Thyroid gland (tissue), 4 donors: ENCODE results near the gene ZNF423.

Experiments used
- POLR2A ChIP-seq, 2 donors: fragments of 450-650 bp; IDR thresholded peaks; one replicate each; pipeline ENCODE4 v1.6.1; 2017; ENCODE audit warnings: antibody characterized with exemption in 2 of 2, mild to moderate bottlenecking in 2 of 2, moderate library complexity in 1 of 2
- TF ChIP-seq, protein P1 (sequence below), 6 experiments: fragments of 200-600 bp in 3 of 6; fragments of 450-650 bp in 3 of 6; sonication (generic) in 3 of 6; IDR thresholded peaks; one replicate each; pipeline ENCODE4 v1.5.1; 2016 to 2019; ENCODE audit warnings: antibody characterized with exemption in 6 of 6, mild to moderate bottlenecking in 2 of 6, inconsistent platforms in 1 of 6, moderate library complexity in 1 of 6

DNA sequence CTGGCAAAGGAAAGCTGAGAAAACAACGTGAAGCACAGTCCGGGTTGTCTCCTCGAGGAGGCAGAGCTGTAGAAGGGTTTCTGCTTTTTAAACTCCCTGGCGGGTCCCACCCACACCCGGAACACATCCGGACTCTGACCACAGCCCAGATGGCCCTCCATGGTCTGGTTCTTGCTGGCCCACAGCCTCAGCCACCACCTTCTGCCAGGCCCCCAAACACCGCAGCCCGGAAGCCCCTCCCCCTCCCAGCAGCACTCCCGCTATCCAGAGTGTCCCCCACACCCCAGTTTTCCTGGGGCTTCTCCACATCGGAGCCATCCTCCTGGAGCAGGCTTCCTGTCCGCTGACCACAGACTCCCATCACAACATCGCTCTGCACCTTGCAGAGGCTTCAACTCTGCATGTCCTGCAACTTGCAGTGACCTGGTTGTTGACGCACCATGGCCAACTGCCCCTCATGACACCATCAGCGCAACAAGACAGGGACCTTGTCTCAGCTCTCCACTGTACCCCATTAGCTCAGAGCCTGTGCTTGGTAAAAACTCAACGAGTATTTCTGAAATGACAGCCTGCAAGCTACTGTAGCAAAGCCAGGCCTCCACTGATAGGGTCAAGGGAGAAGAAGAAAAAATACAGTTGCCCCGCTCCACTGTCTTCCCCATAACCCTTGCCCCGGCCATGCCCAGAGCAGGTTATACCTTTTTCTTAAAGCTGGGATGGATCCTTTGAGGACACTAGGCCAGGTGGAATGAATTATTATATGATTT lies 352.5 kb downstream of the ZNF423 start:
- TF ChIP-seq, protein P1, sequence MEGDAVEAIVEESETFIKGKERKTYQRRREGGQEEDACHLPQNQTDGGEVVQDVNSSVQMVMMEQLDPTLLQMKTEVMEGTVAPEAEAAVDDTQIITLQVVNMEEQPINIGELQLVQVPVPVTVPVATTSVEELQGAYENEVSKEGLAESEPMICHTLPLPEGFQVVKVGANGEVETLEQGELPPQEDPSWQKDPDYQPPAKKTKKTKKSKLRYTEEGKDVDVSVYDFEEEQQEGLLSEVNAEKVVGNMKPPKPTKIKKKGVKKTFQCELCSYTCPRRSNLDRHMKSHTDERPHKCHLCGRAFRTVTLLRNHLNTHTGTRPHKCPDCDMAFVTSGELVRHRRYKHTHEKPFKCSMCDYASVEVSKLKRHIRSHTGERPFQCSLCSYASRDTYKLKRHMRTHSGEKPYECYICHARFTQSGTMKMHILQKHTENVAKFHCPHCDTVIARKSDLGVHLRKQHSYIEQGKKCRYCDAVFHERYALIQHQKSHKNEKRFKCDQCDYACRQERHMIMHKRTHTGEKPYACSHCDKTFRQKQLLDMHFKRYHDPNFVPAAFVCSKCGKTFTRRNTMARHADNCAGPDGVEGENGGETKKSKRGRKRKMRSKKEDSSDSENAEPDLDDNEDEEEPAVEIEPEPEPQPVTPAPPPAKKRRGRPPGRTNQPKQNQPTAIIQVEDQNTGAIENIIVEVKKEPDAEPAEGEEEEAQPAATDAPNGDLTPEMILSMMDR (IDR thresholded peaks at IDR 0.05) = no peak
- TF ChIP-seq POLR2A (IDR thresholded peaks at IDR 0.05) = no peak
